Measurements from ENCODE around the gene JAML. TPM values are rescaled to one million over a fixed set of nuclear protein-coding genes. Genes with fewer than 3 reads are reported as not detected.

Gene JAML
- total and polyA plus RNA-seq, 2 of the 13 experiments (the other 11 are each of a cell fraction or from before 2014, with no cell fraction given): 2.0 to 3.3 TPM

GRCh38 chr11:118238421-118238820 is 13.6 kb upstream of the JAML start:
- Histone ChIP-seq H3K4me1 (ENCODE audit: insufficient read depth, low read length) (peaks cover 34% of the 10 kb centered on the region), H3K9me3 (ENCODE audit: low read length) (no peaks in the 10 kb centered on the region), H3K36me3 (replicated peaks in 1 of 2; ENCODE audit: control insufficient read depth in 1 of 2, insufficient read depth in 2 of 2, low read length in 2 of 2) (peaks cover 0 to 17% of the 10 kb centered on the region in 2 experiments; a peak in 3 of 5 replicates), H3K27me3 (ENCODE audit: control insufficient read depth in 1 of 2, insufficient read depth in 2 of 2, low read length in 2 of 2) (no peaks in the 10 kb centered on the region), H3K79me2 (ENCODE audit: insufficient read depth, low read length) (no peaks in the 10 kb centered on the region), H4K20me1 (ENCODE audit: insufficient read depth, low read length) (no peaks in the 10 kb centered on the region), H3K4me2 (ENCODE audit: low read depth, low read length) (no peak overlapping the region), H3K27ac (ENCODE audit: extremely low read length, insufficient read depth, low read length) (no peak overlapping the region), H2AFZ (ENCODE audit: low read length) (no peak overlapping the region), H3K4me3 (replicated peaks in 1 of 3; ENCODE audit: insufficient read depth in 1 of 3, low read depth in 2 of 3, low read length in 3 of 3) (no peak overlapping the region), H3K9ac (ENCODE audit: insufficient read depth, low read depth, low read length) (no peak overlapping the region)
- TF ChIP-seq NFYC (CRISPR knock-in tag; IDR thresholded peaks at IDR 0.05) (no peak), ZFAT (CRISPR knock-in tag; conservative IDR thresholded peaks at IDR 0.05) (no peak), RFXAP (CRISPR knock-in tag; IDR thresholded peaks at IDR 0.05; ENCODE audit: borderline replicate concordance) (no peak), DDIT3 (CRISPR knock-in tag; IDR thresholded peaks at IDR 0.05) (no peak), MAFF (IDR thresholded peaks at IDR 0.05; ENCODE audit: low read depth, low read length) (0 out of 2 replicates have a peak, but pooled peaks have one; percentile 11), PAX8 (CRISPR knock-in tag; IDR thresholded peaks at IDR 0.05; ENCODE audit: borderline replicate concordance) (no peak), ZNF263 (CRISPR knock-in tag; IDR thresholded peaks at IDR 0.05) (no peak), NFE2L1 (CRISPR knock-in tag; IDR thresholded peaks at IDR 0.05; ENCODE audit: borderline replicate concordance) (no peak), MAFK (conservative IDR thresholded peaks at IDR 0.05 in 1 of 2, IDR thresholded peaks at IDR 0.05 in 1 of 2; ENCODE audit: low read length in 2 of 2) (0 out of 4 replicates have a peak, but pooled peaks of 1 of the 2 experiments have one; percentile 8)
- ATAC-seq (no peak), FAIRE-seq (no peak), DNase-seq (ENCODE audit: low spot score) (no peak)
- ChIA-PET CTCF (ENCODE audit: low intra/inter-chr PET ratio, low total read pairs) (no interaction called here), POLR2A (no interaction called here)
- in situ Hi-C loops (cut with HindIII; ENCODE audit: extremely low pct_ligation_motif_present, low pct_unique_long_range_greater_than_20kb) (no loop called here), intact Hi-C loops (cut with micrococcal nuclease; ENCODE audit: unreplicated experiment) (no loop called here)
- no TSS peak for BruUV-seq (replicated peaks)
- WGBS (ENCODE audit: low lambda C conversion rate): 100% methylated on average over 2 of the region's 2 CpGs

- FAIRE-seq: no peak
- H3K4me3 ChIP-seq (replicated peaks in 1 of 3; ENCODE audit: insufficient read depth in 1 of 3, low read depth in 2 of 3, low read length in 3 of 3): no peak overlapping the region
- peaks cover 0 to 27% of the 10 kb centered on the region in 2 experiments; a peak in 3 of 5 replicates for H3K36me3 ChIP-seq (replicated peaks in 1 of 2; ENCODE audit: control insufficient read depth in 1 of 2, insufficient read depth in 2 of 2, low read length in 2 of 2)
- in situ Hi-C loops (cut with HindIII; ENCODE audit: extremely low pct_ligation_motif_present, low pct_unique_long_range_greater_than_20kb): no loop called here
- ChIA-PET POLR2A (no interaction called here), CTCF (ENCODE audit: low intra/inter-chr PET ratio, low total read pairs) (no interaction called here)
- no peaks in the 10 kb centered on the region for H3K79me2 ChIP-seq (ENCODE audit: insufficient read depth, low read length)
- H3K4me2 ChIP-seq (ENCODE audit: low read depth, low read length): no peak overlapping the region
- no peaks in the 10 kb centered on the region for H3K27me3 ChIP-seq (ENCODE audit: control insufficient read depth in 1 of 2, insufficient read depth in 2 of 2, low read length in 2 of 2)
- no peak for ATAC-seq
- H3K9me3 ChIP-seq (ENCODE audit: low read length): no peaks in the 10 kb centered on the region
- H3K27ac ChIP-seq (ENCODE audit: extremely low read length, insufficient read depth, low read length): no peak overlapping the region
- H3K9ac ChIP-seq (ENCODE audit: insufficient read depth, low read depth, low read length): no peak overlapping the region
- intact Hi-C loops (cut with micrococcal nuclease; ENCODE audit: unreplicated experiment): no loop called here
- WGBS (ENCODE audit: low lambda C conversion rate): 85% methylated on average over 2 of the region's 2 CpGs
- DNase-seq (ENCODE audit: low spot score): no peak
- H3K4me1 ChIP-seq (ENCODE audit: insufficient read depth, low read length): peaks cover 28% of the 10 kb centered on the region
- H4K20me1 ChIP-seq (ENCODE audit: insufficient read depth, low read length): no peaks in the 10 kb centered on the region
- no peak overlapping the region for H2AFZ ChIP-seq (ENCODE audit: low read length)
- no TSS peak for BruUV-seq (replicated peaks)
- peak; percentile 21 for TF ChIP-seq HNRNPK (IDR thresholded peaks at IDR 0.05; ENCODE audit: low read depth, low read length, poor library complexity, severe bottlenecking)
- no peak for TF ChIP-seq PRPF4 (IDR thresholded peaks at IDR 0.05; ENCODE audit: low read depth, low read length, poor library complexity, severe bottlenecking)
- no peak for TF ChIP-seq HHEX (CRISPR knock-in tag; IDR thresholded peaks at IDR 0.05)
- TF ChIP-seq ATM (IDR thresholded peaks at IDR 0.05; ENCODE audit: borderline replicate concordance): peak; percentile 70; the same call in 1 of the 2 replicates
- no peak for TF ChIP-seq MAFF (IDR thresholded peaks at IDR 0.05; ENCODE audit: low read depth, low read length)
- no peak for TF ChIP-seq RERE (CRISPR knock-in tag; IDR thresholded peaks at IDR 0.05; ENCODE audit: low read depth)
- TF ChIP-seq ZNF263 (CRISPR knock-in tag; IDR thresholded peaks at IDR 0.05): no peak
These were observed 11.4 kb upstream of the JAML start for GRCh38 chr11:118236170-118236569.
